LNCAP (cell line): ENCODE results near the gene RXRG.

Experiments
- TF ChIP-seq, protein P1 (sequence below): fragments of 450-650 bp; IDR thresholded peaks from 2 replicates; pipeline ENCODE4 v1.5.1; 2017; ENCODE audit warnings: mild to moderate bottlenecking

RXRG gene

DNA sequence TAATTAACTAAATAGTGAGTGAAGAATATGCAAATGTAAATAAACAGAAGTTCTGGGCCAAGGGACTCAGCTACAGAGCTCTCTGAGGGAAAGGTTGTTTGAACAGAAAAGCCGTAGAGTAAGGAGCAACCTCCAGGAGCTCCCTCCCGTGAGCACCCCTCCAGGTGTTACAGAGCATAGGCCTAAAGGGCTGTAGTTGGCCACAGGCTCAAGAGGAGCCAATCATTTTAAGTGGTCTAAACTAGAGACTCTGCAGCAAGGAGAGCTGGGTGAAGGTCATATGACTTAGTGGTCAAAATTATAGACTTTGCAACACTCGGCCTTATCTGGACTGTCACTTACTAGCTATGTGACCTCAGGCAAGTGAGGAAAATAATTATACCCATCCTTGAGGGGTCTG is 19.1 kb upstream of the RXRG start:
- TF ChIP-seq, protein P1, sequence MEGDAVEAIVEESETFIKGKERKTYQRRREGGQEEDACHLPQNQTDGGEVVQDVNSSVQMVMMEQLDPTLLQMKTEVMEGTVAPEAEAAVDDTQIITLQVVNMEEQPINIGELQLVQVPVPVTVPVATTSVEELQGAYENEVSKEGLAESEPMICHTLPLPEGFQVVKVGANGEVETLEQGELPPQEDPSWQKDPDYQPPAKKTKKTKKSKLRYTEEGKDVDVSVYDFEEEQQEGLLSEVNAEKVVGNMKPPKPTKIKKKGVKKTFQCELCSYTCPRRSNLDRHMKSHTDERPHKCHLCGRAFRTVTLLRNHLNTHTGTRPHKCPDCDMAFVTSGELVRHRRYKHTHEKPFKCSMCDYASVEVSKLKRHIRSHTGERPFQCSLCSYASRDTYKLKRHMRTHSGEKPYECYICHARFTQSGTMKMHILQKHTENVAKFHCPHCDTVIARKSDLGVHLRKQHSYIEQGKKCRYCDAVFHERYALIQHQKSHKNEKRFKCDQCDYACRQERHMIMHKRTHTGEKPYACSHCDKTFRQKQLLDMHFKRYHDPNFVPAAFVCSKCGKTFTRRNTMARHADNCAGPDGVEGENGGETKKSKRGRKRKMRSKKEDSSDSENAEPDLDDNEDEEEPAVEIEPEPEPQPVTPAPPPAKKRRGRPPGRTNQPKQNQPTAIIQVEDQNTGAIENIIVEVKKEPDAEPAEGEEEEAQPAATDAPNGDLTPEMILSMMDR, result no peak

DNA sequence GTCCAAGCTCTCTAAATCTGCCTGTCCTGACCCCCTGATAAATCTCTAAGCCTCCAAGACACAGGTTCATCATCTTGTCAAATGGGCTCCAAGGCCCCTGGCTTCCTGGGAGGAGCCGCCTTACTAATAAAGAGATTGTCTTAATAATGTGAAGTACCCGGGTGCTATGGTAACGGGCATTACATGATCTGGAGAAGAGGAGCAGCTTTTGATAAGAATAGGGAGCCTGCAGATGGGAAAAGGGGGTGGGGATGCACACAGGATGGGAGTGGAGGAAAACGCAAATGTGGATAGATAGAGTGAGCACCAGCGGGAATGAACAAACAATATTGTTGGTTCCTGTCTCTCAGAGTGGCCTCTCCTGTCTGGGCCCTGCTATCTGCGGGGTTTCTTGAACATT is 11.9 kb upstream of the RXRG start:
- TF ChIP-seq, protein P1, result no peak

DNA sequence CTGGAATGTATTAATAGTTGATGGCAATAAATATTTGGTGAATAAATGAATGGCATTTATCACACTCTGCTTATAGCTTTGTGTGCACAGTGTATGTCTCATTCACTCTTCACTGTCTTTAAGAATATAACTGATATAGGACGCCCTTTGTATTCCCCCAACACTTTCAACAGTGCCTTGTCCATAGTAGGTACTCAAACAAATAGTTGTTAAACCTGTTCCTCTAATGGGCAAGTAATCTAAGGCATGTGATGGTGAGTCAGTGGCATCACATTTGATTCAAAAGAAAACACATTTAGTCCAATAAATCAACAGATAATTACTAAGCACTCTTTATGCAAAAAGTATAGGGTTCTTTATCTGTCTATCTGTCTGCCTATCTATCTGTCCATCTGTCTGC is 11.2 kb upstream of the RXRG start:
- TF ChIP-seq, protein P1, result no peak

DNA sequence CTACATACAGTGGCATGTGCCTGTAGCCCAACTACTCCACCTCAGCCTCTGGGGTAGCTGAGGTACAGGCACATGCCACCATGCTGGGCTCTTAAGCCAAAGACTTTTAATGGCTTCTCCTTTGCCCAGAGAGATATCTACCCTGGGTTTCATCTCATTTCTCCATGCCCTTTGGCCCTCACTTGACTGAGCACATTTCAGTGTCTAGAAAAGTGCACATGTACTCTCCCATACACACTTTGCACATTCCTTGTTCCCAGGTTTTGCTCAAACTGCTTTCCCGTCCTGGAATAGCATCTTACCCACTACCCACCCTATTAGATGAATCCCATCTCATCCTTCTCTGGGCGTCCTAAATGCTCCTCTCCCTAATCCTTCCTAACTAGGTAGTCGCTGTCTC is 10.2 kb upstream of the RXRG start:
- TF ChIP-seq, protein P1, result no peak

DNA sequence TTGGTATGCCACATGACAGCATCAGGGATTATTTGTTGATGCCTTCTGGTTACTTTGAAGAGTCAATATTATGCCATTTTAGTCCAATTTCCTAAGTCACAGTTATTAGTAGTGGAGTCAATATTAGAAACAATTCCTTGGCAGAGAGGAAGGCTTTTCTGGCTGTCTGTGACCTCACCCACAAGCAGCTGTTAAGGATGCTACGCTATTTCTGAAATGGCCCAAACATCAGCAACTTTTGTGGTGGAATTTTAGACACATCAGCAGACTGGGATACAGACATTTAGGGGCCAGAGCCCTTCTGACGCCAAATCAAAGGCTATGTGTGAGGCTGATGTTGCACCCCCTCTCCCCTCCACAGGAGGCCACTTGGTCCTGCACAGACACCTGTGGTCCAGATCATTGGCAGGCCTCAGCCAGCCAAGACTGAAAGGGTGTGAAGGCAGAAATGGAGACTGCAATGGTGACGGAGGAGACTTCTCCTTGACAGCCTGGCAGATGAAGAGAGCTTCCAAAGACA is 9.2 kb upstream of the RXRG start:
- TF ChIP-seq, protein P1, result no peak

DNA sequence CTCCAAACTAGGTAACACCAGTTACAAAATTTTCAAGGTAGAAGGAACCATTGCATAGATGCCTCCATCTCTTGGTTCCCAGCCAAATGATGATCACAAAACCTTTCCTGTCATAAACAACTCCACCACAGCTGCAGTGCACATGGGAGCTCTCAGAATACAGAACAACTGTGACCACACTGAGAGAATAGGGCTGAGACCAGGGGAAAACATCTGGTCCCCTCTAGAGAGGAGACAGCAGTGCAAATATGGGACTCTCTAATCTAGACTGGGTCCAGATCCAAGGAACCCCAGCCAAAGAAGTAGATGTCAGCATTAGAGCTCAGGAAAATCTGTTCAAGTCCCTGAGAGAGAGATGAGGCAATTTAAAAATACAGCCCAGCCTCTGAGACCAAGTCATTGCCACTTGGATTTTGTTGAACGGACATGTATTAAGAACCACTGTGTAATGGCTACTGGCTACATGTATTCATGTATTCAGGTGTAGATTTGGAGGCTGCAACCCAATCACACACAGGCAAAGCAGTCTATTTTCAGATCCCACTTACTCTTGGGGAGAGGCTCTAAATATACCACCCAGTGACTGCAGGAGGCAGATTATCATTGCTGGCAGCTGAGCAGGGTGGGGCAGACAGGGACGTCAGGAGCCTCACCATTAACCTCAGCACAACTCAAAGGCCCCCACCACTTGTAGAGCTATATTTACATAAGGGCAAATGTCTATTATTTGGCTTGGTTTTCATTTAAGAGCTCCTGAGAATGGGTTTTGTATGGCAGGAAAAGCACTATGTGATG is 7.6 kb upstream of the RXRG start:
- TF ChIP-seq, protein P1, result no peak

DNA sequence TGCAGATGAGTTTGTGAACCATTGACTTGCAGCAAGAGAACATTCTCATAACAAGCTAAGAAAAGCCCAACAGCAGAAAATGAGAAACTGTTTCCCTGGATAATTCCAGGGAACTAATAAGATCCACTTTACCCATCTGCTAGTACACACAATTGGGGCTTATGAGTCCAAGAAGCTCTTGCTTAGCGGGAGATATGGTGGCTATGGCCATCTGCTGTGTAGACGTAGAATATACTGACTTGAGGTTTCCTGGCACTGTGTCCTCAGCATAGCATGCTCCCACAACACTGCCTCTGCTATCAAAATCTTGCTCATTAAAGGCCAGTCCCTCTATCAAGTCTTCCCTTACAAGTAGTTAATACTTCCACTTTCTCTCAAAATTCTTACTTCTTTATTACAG is 6.8 kb upstream of the RXRG start:
- TF ChIP-seq, protein P1, result no peak
